GM21717 (cell line): ENCODE data around the gene HSPA14.
"Not testable (repeated sequence)": the region's sequence is repeated elsewhere in the genome, so short reads cannot be mapped to it uniquely, and the experiment has no call there.

Experiments
- ATAC-seq: cut with Tn5 transposase; IDR thresholded peaks from one replicate; pipeline ENCODE4 v1.9.1; 2021; ENCODE audit warnings: mild to moderate bottlenecking, moderate library complexity; ENCODE audit not compliant: unreplicated experiment

The HSPA14 gene

DNA sequence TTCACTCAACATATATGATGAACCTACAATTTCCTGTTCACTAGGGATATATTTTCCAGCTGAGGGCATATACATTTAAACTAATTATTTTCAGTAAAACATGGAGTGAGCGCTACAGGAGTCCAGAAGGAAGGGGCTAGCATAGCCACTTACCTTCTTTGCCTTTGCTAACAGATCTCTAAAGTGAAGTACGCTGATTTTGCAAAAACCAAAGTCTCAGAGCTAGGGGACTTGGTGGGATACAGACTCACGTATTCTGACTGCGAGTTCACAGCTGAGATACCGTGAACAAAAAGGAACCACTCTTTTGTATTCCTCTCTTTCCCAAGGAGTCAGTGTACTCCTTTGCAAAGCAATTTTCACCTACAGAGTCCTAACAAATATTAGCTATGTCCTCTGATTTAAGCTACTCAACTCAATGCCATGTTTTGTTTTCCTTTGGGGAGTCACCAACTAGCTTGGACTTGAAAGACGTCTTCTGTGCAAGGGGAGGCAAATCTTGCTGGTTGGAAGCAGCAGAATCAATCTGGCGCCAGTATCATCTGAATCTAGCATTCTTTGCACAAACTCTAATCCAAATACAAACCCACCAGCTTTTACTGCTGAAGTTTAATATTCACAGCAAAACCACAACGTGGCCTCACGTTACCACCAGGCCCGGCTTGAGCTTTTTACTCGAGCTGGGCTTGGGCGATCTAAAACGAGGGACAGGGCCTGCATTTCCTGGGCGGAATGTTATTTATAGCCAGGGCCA is 926 bp upstream of the HSPA14 start:
- ATAC-seq, result no peak

DNA sequence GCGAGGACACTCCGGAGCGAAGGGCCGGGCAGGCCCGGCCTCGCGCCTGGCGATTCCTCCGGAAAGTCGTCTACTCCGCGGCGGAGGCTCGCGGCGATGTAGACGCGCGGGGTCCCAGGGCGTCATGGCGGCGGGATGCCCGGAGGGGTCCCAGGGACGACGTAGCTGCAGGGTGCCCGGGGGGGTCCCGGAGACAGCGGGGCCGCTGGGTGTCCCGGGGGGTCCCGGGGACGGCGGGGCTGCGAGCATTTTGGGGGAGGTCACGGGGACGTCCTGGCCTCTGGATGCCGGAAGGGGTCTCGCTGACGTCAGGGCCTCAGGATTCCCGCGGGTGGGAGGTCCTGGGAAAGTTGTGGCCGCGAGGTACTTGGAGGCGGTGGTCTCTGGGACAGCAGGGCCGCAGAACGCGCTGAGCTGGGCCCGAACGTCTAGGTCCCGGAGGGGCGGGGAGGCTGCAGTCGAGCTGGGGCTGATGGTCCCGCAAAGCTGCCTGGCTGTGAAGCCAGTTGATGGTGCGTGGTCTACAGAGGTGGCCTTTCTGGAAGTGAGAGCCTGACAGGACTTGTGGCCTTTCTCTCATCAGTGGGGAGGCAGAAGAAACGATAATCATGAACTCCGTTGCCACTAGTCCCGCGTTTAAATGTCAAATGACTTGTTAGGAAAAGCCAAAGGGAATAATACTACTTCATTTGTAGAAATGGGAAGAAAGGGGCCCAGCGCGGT is 637 bp downstream of the HSPA14 start:
- peak; percentile 7 for ATAC-seq

DNA sequence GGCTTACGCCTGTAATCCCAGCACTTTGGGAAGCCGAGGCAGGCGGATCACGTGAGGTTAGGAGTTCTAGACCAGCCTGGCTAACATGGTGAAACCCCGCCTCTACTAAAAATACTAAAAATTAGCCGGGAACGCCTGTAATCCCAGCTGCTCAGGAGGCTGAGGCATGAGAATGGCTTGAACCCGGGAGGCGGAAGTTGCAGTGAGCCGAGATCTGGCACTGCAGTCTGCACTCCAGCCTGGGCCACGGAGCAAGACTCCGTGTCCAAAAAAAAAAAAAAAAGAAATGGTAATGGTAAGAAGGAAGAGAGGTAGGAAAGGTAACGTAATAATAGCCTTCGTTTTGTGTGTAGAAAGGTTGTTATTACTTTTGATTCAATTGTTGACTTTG is 1.2 kb downstream of the HSPA14 start:
- ATAC-seq, result no peak

DNA sequence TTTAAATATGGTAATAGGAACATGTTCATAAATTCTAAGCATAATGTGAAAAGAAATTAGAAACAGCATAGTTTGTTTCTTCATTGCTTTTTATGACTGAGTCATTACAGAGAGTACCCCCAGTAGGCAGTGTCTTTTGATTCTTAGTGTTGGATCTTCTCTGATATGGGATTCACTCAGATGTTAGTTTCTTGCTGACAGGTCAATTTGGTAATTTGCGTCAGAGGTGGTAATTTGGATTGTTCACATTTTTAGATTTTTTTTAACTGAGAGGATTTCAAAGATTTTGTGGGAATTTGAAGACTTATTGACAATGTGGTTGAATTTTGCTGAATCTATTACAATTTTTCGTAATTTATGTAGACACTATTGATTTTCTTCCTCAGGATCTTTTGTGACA is 2.1 kb downstream of the HSPA14 start:
- ATAC-seq, result no peak

DNA sequence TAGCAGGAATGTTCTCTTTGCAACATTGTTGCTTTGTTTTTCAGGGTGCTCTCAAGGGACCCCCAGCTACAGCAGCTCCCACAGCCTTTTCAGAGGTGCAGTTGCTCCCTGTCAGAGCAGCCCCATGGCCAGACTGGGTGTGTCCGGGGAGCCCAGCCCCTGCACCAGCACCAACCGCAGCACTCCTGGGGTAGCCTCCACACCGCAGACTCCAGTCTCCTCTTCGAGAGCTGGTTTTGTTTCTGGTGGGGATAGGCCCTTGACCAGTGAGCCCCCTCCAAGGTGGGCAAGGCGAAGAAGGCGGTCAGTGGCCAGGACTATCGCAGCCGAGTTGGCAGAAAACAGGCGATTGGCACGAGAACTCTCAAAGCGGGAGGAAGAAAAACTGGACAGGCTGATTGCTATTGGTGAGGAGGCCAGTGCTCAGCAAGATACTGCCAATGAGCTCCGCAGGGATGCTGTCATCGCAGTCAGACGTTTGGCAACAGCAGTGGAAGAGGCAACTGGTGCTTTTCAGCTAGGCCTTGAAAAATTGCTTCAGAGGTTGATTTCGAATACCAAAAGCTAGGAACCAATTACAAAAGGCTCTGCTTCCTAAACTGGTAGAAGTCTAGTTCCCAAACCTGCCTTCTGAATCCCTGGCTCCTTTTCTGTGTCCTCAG is 5.4 kb downstream of the HSPA14 start:
- ATAC-seq, result no peak

DNA sequence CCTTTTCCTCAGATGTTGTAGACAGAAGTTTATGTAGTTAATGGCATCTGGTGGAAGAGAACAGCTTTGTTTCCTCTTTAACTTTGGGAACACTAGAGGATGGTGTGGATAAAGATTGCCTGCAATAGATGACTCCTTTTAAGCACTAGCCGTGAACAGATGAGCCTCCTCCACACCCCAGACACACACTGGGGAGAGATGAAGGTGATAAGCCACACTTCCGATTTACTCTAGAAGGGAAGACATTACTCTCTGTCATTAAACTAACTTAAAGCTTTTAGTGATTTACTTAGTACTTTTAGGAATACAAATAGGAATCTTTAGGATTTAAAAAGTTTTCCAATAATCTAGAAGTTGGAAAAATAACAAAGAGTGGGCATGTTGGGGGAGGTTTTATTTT is 6.8 kb downstream of the HSPA14 start:
- no peak for ATAC-seq

DNA sequence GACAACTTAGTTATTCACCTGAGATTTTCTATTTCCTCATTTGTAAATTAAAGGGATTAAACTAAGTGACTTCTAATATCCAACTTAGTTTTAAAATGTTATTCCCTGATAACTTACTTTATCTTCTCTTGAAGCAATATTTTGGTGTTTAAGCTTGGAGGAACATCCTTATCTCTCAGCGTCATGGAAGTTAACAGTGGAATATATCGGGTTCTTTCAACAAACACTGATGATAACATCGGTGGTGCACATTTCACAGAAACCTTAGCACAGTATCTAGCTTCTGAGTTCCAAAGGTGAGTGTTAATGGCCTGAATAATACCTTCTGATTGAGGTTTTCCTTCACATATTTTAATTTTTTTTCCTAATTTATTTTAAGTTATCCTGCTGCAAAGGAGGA is 14.1 kb downstream of the HSPA14 start:
- ATAC-seq, result no peak

DNA sequence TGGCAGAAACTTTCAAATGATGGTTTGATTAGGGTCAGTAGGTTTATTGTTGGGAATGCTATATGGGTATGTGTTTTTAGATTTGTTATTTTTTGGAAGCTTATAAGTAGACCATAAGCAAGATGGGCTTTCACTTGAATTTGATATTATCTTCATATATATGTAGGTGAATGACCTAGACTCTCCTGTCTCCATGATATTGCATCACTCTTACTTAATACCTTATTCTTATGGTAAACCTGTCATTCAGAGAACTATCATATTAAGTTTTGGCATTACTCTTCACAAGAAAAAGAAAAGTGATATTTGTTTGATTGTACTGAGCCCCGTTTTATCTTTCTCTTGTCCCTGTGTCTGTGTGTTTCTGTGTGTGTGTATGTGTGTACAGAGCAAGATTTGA is 17.3 kb downstream of the HSPA14 start:
- no peak for ATAC-seq

DNA sequence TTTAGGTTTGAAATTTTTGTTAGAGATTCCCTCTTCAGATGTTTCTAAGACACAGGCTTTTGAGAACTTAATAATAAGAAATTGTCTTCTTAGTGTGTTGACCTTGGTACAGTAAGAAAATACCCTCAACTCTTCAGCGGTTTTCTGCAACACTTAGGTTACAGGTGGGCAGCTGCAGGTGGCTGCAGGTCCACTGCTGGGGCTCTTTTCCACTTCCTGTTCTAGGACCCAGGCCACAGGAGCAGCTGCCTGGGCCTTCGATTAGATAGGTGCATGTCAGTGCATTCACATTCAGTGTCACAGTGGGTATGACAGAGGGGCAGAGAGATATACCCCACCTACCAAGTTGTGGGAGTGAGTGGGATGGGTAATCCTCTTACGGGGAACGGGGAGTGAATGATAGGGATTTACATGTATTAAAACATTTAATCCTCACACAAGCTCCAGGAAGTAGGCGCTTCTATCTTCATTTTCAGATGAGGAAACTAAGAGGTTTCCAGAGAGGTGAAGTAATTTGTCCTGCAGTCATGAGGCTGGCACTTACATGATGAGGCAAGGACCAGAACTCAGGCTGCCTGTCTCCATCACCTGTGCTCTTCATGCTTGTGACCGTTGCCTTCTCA is 20.3 kb downstream of the HSPA14 start:
- ATAC-seq, result no peak

DNA sequence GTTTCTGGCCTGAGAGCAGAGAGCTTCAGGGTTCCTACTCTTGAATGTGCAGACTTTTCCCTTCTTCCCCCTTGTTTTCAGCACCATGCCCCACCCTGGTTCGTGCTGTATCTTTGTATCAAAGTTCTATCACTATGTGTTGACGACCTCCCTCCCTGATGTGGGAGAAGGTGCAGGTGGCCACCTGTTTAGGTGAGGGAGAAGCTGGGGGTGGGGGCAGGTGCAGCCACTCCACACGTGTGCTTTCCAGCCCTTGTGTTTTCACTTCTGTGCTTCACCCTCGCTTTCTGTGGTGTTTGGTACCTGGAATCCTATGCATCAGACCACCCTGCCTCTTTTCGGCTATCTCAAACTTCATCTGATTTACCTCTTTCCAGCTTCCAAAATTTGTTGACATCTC is 20.9 kb downstream of the HSPA14 start:
- ATAC-seq, result no peak

DNA sequence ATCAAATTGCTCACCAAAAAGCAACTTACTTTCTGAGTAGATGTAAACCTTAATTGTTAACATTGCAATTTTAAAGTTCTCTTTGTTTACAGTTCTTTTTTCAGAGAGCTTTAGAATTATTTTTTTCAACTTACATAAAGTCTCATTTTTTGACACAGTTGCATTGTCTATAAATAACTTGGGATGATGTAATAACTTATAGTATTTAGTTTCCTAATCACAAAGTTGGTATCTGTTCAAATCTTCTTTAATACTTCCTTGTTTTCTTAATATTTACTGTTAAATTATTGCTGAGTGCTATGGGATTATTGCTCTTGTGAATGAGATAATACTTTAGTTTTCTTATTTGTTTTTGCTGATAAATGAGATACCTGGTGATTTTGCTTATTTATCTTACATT is 21.7 kb downstream of the HSPA14 start:
- no peak for ATAC-seq

DNA sequence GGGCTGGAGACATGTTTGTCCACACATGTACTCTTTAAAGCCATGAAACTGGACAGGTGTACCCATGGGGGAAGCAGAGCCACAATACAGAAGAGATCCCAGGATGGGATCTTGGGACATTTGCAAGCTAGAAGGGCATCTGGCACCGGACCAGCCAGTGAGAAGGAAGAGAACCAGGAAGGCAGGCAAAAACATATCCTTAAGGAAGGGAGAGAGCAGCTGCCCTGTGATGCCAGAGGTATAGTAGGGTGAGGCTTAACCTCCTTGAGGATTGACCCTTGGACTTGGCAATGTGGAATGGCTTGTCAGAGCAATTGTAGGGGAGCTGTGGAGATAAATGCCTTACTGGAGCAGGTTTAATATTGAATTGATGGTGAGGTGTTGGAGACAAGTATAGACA is 22.7 kb downstream of the HSPA14 start:
- no peak for ATAC-seq

DNA sequence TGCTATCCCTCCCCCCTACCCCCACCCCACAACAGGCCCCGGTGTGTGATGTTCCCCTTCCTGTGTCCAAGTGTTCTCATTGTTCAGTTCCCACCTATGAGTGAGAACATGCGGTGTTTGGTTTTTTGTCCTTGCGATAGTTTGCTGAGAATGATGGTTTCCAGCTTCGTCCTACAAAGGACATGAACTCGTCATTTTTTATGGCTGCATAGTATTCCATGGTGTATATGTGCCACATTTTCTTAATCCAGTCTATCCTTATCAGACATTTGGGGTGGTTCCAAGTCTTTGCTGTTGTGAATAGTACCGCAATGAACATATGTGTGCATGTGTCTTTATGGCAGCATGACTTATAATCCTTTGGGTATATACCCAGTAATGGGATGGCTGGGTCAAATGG is 26.4 kb downstream of the HSPA14 start:
- not testable (repeated sequence) for ATAC-seq

DNA sequence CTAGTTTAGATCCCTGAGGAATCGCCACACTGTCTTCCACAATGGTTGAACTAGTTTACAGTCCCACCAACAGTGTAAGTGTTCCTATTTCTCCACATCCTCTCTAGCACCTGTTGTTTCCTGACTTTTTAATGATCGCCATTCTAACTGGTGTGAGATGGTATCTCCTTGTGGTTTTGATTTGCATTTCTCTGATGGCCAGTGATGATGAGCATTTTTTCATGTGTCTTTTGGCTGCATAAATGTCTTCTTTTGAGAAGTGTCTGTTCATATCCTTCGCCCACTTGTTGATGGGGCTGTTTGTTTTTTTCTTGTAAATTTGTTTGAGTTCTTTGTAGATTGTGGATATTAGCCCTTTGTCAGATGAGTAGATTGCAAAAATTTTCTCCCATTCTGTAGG is 26.8 kb downstream of the HSPA14 start:
- ATAC-seq, result not testable (repeated sequence)

DNA sequence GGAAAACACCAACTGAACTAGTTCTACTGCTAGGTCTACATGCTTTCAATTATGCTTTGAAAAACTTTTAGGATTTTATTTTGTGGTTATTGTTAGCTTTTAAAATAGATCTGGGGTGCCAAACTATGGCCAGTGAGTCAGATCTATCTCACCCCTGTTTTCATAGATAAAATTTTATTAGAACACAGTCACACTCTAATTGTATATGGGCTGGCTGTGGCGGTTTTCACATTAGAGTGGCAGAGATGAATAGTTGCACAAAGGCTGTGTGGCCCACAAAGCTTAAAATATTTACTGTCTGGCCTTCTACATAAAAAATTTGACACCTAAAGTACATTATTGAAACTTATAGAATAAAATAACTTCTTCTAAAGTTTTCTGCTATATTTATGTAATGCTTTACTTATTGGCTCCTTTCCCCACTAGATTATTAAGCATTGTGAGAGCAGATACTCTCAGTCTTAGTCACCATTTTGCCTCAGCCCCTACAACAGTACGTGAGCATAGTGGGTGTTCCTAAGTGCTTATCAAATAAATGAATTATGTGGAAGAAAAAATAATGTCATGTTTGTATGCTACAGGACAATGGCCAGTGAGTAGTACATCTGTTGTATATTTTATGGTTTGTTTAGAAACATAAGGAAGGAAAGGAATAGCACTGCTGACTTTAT is 35.1 kb downstream of the HSPA14 start:
- ATAC-seq, result peak; percentile 52

DNA sequence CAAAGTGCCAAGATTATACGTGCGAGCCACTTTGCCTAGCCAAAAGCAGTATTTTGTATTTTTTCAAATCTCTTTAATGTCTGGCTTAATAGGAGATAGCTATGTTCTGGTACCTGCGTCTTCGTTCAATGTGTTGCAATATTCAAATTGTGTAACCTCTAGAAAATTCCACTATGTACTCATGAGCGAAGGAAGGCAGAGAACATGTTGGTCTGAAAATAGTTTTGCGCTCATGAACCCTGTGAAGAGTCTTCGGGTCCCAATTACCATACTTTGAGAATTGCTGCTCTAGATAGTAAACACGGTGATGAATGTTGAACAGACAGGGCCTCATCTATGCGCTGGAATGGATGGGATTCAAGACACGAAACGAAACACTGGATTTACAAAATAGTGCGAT is 37.8 kb downstream of the HSPA14 start:
- no peak for ATAC-seq

DNA sequence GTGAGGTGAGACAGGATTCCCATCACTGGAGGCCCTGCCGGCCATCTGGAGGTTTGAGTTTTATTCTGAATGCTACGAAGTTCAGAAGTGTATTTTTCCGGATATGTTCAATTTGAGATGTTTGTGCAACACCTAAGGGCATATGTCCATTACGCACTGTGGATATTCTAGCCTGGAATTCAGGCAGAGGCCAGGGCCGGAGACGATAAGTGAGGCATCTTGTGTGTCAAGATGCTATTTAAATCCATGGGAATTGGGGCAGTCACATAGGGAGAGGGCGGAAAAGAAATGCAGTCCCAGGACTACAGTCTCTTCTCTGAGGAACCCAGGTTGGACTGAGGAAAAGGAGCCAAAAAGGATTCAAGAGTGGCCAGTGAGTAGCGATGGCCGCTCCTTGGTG is 38.7 kb downstream of the HSPA14 start:
- ATAC-seq, result no peak

DNA sequence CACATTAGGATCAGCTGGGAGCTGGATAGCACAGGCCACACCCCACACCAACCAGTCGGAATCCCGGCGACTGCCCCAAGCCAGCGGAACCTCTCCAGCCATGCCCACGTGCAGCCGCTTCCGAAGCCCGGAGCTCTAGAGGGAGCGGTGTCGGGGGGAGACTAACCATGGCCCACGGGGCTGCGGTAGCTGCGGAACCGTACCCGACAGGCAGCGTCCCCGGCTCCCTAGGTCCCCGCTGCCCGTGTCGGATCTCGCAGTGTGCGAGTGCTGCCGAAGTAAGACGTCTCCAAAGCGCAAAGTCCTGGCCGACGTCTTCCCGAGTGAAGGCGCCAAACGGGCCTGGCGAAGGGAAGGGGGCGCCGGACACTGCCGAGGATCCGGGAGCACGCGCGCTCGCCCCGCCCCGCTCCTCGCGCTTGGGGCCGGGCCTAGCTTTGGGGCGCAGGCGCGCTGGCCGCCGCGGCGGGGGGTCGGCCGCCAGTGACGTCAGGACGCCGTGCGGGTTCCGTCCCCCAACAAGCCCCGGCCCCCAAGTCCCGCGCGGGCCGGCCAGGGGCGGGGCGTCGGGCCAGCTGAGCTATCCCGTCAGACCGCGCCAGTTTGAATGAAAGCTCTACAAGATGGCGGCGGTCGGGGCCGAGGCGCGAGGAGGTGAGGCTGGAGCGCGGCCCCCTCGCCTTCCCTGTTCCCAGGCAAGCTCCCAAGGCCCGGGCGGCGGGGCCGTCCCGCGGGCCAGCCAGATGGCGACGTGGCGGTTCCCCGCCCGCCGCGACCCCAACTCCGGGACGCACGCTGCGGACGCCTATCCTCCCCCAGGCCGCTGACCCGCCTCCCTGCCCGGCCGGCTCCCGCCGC is 40.4 kb downstream of the HSPA14 start, which contains the start of gene SUV39H2:
SUV39H2 (plus strand) TSS at position 601 of the 858 bp plus-strand sequence; CDS start at position 624, 23 bp downstream.
- peak; percentile 87 for ATAC-seq

DNA sequence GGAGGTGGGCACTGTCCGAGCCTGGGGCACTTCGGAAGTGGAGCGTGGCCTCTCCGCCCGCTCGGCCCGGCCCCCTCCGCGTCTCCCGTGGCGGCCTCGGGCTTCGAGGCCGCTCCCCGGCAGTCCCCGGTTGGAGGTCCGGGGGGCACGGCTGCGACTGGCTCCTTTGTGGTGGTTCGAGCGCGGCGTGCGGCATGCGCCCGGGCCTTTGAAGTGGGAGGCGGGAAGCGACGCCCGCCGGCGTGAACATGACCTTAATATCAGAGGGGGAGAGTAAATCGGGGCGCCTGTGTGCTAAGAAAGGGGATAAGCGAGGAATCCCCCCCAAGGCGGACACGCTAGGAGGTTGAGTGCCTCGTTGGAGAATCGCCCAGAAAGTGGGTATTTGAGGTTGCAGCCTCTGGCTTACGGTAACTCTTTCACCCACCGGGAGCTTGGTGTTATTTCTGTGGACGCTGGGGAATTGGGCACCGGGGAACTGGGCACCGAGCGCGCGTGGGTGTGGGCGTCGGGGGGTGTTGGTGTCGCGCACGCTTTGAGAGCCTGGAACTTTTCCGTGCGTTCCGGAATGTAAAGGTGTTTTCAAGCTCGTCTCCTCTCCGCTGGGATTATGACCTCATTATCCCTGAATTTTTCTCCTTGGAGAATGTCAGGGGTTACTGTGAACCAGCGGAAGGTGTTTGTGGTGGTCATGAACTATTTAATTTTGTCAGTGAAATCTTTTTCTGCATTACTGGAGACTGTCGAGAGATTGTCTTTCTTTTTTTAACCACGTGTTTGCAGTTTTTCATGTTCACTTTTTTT is 41.2 kb downstream of the HSPA14 start:
- peak; percentile 21 for ATAC-seq
